ENCODE data around the gene PRKN.

Gene PRKN

GRCh38 chr6:162671580-162672165 lies 55.9 kb downstream of the PRKN start:
- no peak for DNase-seq

- DNase-seq = no peak
Observed at GRCh38 chr6:162670345-162670744, 57.2 kb downstream of the PRKN start.

- no peak for DNase-seq
Observed at GRCh38 chr6:162666246-162666645, 61.3 kb downstream of the PRKN start.

GRCh38 chr6:162653808-162654207 lies 73.8 kb downstream of the PRKN start:
- no peak for DNase-seq

GRCh38 chr6:162651505-162651904 lies 76.1 kb downstream of the PRKN start:
- DNase-seq = no peak

- DNase-seq = no peak
Observed at GRCh38 chr6:162649271-162649670, 78.3 kb downstream of the PRKN start.

GRCh38 chr6:162644153-162644552 lies 83.4 kb downstream of the PRKN start:
- DNase-seq = no peak

- no peak for DNase-seq
Observed at GRCh38 chr6:162640756-162641155, 86.8 kb downstream of the PRKN start.

GRCh38 chr6:162639951-162640350 lies 87.6 kb downstream of the PRKN start:
- no peak for DNase-seq

GRCh38 chr6:162638931-162639574 lies 88.5 kb downstream of the PRKN start:
- no peak for DNase-seq

GRCh38 chr6:162637317-162637716 lies 90.2 kb downstream of the PRKN start:
- DNase-seq = no peak

- DNase-seq = no peak
Observed at GRCh38 chr6:162636167-162636566, 91.4 kb downstream of the PRKN start.

GRCh38 chr6:162631546-162631945 lies 96.0 kb downstream of the PRKN start:
- no peak for DNase-seq

GRCh38 chr6:162630069-162630468 lies 97.5 kb downstream of the PRKN start:
- DNase-seq = no peak

- DNase-seq = no peak
Observed at GRCh38 chr6:162627825-162628224, 99.7 kb downstream of the PRKN start.

- no peak for DNase-seq
Observed at GRCh38 chr6:162627362-162627761, 100.2 kb downstream of the PRKN start.

- no peak for DNase-seq
Observed at GRCh38 chr6:162626869-162627268, 100.7 kb downstream of the PRKN start.

- DNase-seq = no peak
Observed at GRCh38 chr6:162625846-162626540, 101.6 kb downstream of the PRKN start.

- DNase-seq = no peak
Observed at GRCh38 chr6:162622572-162622971, 105.0 kb downstream of the PRKN start.

- DNase-seq = no peak
Observed at GRCh38 chr6:162621246-162621645, 106.3 kb downstream of the PRKN start.

- no peak for DNase-seq
Observed at GRCh38 chr6:162620073-162620472, 107.5 kb downstream of the PRKN start.

GRCh38 chr6:162618448-162619002 lies 109.0 kb downstream of the PRKN start:
- no peak for DNase-seq

- no peak for DNase-seq
Observed at GRCh38 chr6:162615016-162615705, 112.4 kb downstream of the PRKN start.

Measured in activated gamma-delta T cell treated with Interleukin-2 at 50 U/mL for 16 hours (primary cell).